ENCODE data around the gene BMPR1A. TPM values are rescaled to one million over a fixed set of nuclear protein-coding genes. Genes with fewer than 3 reads are reported as not detected.

The BMPR1A gene
- total RNA-seq, 1 experiment from 2014 or later = 42.6 TPM

DNA sequence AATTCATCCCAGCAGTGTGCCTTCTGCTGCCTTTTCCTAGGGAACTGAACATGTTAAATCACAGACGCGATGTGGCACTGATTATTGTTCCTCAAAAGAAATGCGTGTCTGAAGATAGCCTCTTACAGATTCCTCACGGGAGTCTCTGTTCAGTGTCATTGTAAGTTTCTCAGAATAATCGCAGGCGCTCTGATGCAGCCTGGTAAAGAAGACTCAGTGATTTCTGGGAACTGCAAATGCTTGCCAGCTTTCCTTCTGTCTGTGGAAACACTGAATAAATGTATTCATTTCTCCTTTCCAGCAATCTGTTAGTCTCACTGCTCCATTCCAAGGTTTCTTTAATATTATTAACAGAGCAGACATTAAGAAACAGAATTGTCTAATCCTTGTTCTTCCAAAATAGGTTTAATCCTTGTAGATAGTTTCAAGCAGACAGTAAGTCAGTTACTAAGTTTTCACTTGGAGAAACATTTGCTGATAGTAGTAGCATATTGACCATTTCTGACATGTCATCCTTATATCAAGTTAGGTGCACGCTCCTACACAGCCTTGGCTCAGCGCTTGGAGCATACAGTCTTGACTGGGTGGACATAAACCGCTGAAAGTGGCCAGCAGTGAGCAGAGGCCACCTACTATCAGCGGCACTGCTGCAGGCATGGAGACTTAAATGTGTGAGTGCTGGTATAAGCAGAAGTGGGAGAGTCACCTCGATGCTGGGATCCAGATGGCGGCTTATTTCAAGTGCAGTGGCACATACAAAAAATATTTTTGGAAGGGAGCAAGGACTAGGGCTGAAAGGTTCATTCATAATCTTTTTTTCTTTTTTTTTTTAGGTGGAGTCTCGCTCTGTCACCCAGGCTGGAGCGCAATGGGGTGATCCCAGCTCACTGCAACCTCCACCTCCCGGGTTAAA lies 173.3 kb downstream of the BMPR1A start:
- no TSS peak for BruUV-seq (replicated peaks)
- TF ChIP-seq POLR2A (IDR thresholded peaks at IDR 0.05; ENCODE audit: borderline replicate concordance, extremely low read depth, insufficient read depth, insufficient read length) = no peak
- TF ChIP-seq ZBTB33 (IDR thresholded peaks at IDR 0.05; ENCODE audit: extremely low read depth, insufficient replicate concordance, low read length) = no peak
- no peak for TF ChIP-seq JUND (IDR thresholded peaks at IDR 0.05)
- no peak for TF ChIP-seq SRF (IDR thresholded peaks at IDR 0.05; ENCODE audit: low read depth)
- TF ChIP-seq YY1 (IDR thresholded peaks at IDR 0.05; ENCODE audit: extremely low read depth, insufficient replicate concordance, low read depth, low read length) = no peak
- no peak for TF ChIP-seq EGR1 (IDR thresholded peaks at IDR 0.05; ENCODE audit: low read depth)
- TF ChIP-seq EZH2 (IDR thresholded peaks at IDR 0.05) = no peak
- no peak for TF ChIP-seq POLR2AphosphoS5 (IDR thresholded peaks at IDR 0.05; ENCODE audit: low read depth, low read length)
- TF ChIP-seq SIN3A (IDR thresholded peaks at IDR 0.05; ENCODE audit: low read depth) = no peak
- TF ChIP-seq ELF1 (IDR thresholded peaks at IDR 0.05; ENCODE audit: borderline replicate concordance, low read depth) = no peak
- TF ChIP-seq RAD21 (IDR thresholded peaks at IDR 0.05; ENCODE audit: low read depth) = no peak
- no peak for TF ChIP-seq FOSL1 (IDR thresholded peaks at IDR 0.05; ENCODE audit: low read depth)
- no peaks in the 10 kb centered on the region for H3K27me3 ChIP-seq (ENCODE audit: insufficient read depth, low read length)
- CTCF ChIA-PET = no interaction called here
- H3K4me1 ChIP-seq (ENCODE audit: control insufficient read depth in 1 of 2, insufficient read depth in 2 of 2, low read length in 2 of 2) = no peaks in the 10 kb centered on the region; a peak in 1 of 4 replicates
- no peaks in the 10 kb centered on the region for H4K20me1 ChIP-seq (ENCODE audit: insufficient read depth)
- DNase-seq (ENCODE audit: low read depth, low spot score) = no peak
- no peak overlapping the region for H3K9ac ChIP-seq (ENCODE audit: low read length)
- intact Hi-C loops (cut with micrococcal nuclease) = no loop called here
- H2AFZ ChIP-seq (ENCODE audit: low read depth, low read length, poor library complexity, severe bottlenecking) = no peak overlapping the region
- ATAC-seq = no peak
- H3K79me2 ChIP-seq (ENCODE audit: insufficient read depth, low read length) = no peaks in the 10 kb centered on the region
- H3K4me3 ChIP-seq (replicated peaks in 1 of 2; ENCODE audit: low read depth in 1 of 2, low read length in 2 of 2) = no peak overlapping the region
- H3K9me3 ChIP-seq (ENCODE audit: control insufficient read depth in 1 of 2, insufficient read depth in 1 of 2, low read depth in 1 of 2, low read length in 2 of 2) = no peaks in the 10 kb centered on the region
- POLR2A ChIA-PET = no interaction called here
- no peak overlapping the region for H3K27ac ChIP-seq (ENCODE audit: low read depth, low read length)
- RAD21 ChIA-PET (ENCODE audit: low non-redundant PET in 1 of 2, low total read pairs in 2 of 2, uncharacterized antibody in 2 of 2, unreplicated experiment in 2 of 2) = no interaction called here
- no peaks in the 10 kb centered on the region for H3K9me2 ChIP-seq (ENCODE audit: insufficient read depth)
- no peaks in the 10 kb centered on the region for H3K36me3 ChIP-seq (ENCODE audit: control insufficient read depth in 1 of 2, insufficient read depth in 2 of 2, low read length in 2 of 2)
- no peak overlapping the region for H3K4me2 ChIP-seq (ENCODE audit: low read length)
